ENCODE data around the gene CTAG1B. TPM values are rescaled to one million over a fixed set of nuclear protein-coding genes. Genes with fewer than 3 reads are reported as not detected.
"Not testable (repeated sequence)": the region's sequence is repeated elsewhere in the genome, so short reads cannot be mapped to it uniquely, and the experiment has no call there.

CTAG1B gene
- total RNA-seq (2021) (not detected in 2 replicates), Bru-seq, nascent RNA (not detected), BruChase-seq, experiment 1, labeled RNA remaining after a 2-hour chase (not detected), BruChase-seq, experiment 2, labeled RNA remaining after a 6-hour chase (not detected)
- long read RNA-seq = 0 reads

DNA sequence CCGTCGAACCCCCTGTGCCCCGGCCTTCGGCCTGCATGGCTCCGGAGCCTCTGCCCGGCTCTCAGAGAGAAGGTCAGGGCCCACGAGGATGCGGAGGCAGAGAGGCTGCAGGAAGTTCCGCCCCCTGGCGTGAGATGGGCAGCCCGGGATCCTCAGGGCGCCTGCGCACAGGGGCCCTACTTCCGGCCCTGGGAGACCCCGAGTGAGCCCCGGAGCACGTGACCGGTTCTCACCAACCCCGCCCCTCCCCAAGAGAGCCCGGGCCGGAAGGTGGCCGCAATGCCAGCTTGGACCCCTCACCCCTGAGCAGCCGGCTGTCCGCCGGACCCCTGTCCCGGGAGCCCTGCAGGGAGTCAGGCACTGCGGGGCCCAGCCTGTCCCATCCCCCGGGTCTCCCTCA lies at the start of gene CTAG1B:
TSS of gene CTAG1B (minus strand) at position 101 of the 400 bp plus-strand sequence. CDS start at position 37, 64 bp downstream.
- H3K4me1 ChIP-seq (ENCODE audit: insufficient read depth, low read length, poor library complexity, severe bottlenecking); H3K4me3 ChIP-seq (ENCODE audit: low read depth, low read length, poor library complexity, severe bottlenecking); H3K27ac ChIP-seq (ENCODE audit: low read depth, low read length, poor library complexity, severe bottlenecking); H3K27me3 ChIP-seq (replicated peaks; ENCODE audit: insufficient read depth, low read depth, low read length, poor library complexity); H3K36me3 ChIP-seq (ENCODE audit: insufficient read depth, low read length, poor library complexity, severe bottlenecking); CTCF ChIA-PET; DNase-seq (ENCODE audit: low spot score); POLR2A ChIA-PET (ENCODE audit: low non-redundant PET); BruUV-seq (replicated peaks); H3K9me3 ChIP-seq (ENCODE audit: low read depth, low read length, poor library complexity, severe bottlenecking): not testable (repeated sequence)
- intact Hi-C loops (cut with micrococcal nuclease; ENCODE audit: unreplicated experiment) = loop anchor here (10.0 kb wide), 1 partner anchor 106 kb away; no protein-coding TSS in a partner anchor

DNA sequence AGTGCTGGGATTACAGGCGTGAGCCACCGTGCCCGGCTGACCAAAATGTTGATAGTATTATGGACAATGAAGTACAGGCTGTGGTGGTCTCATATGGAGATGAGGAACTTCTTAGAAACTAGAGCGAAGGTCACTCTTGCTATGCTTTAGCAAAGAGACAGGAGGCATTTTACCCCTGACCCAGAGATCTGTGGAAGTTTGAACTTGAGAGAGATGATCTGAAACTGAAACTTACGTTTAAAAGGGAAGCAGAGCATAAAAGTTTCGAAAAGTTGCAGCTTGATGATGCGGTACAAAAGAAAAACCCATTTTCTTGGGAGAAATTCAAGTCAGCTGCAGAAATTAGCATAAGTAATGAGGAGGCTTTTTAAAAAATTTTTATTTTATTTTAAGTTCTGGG lies 42.8 kb upstream of the CTAG1B start:
- H3K36me3 ChIP-seq (ENCODE audit: insufficient read depth, low read length, poor library complexity, severe bottlenecking) = no peaks in the 10 kb centered on the region
- no TSS peak for BruUV-seq (replicated peaks)
- intact Hi-C loops (cut with micrococcal nuclease; ENCODE audit: unreplicated experiment) = no loop called here
- CTCF ChIA-PET = no interaction called here
- H3K9me3 ChIP-seq (ENCODE audit: low read depth, low read length, poor library complexity, severe bottlenecking) = no peaks in the 10 kb centered on the region
- H3K4me3 ChIP-seq (ENCODE audit: low read depth, low read length, poor library complexity, severe bottlenecking) = no peak overlapping the region
- DNase-seq (ENCODE audit: low spot score) = no peak
- H3K4me1 ChIP-seq (ENCODE audit: insufficient read depth, low read length, poor library complexity, severe bottlenecking) = no peaks in the 10 kb centered on the region
- POLR2A ChIA-PET (ENCODE audit: low non-redundant PET) = no interaction called here
- TF ChIP-seq, protein P1, sequence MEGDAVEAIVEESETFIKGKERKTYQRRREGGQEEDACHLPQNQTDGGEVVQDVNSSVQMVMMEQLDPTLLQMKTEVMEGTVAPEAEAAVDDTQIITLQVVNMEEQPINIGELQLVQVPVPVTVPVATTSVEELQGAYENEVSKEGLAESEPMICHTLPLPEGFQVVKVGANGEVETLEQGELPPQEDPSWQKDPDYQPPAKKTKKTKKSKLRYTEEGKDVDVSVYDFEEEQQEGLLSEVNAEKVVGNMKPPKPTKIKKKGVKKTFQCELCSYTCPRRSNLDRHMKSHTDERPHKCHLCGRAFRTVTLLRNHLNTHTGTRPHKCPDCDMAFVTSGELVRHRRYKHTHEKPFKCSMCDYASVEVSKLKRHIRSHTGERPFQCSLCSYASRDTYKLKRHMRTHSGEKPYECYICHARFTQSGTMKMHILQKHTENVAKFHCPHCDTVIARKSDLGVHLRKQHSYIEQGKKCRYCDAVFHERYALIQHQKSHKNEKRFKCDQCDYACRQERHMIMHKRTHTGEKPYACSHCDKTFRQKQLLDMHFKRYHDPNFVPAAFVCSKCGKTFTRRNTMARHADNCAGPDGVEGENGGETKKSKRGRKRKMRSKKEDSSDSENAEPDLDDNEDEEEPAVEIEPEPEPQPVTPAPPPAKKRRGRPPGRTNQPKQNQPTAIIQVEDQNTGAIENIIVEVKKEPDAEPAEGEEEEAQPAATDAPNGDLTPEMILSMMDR (conservative IDR thresholded peaks at IDR 0.05; ENCODE audit: low read depth, low read length) = no peak
- TF ChIP-seq EZH2 (IDR thresholded peaks at IDR 0.05; ENCODE audit: borderline replicate concordance, low read depth, low read length, poor library complexity, severe bottlenecking) = no peak
- no peak overlapping the region for H3K27ac ChIP-seq (ENCODE audit: low read depth, low read length, poor library complexity, severe bottlenecking)
- H3K27me3 ChIP-seq (replicated peaks; ENCODE audit: insufficient read depth, low read depth, low read length, poor library complexity) = no peaks in the 10 kb centered on the region

DNA sequence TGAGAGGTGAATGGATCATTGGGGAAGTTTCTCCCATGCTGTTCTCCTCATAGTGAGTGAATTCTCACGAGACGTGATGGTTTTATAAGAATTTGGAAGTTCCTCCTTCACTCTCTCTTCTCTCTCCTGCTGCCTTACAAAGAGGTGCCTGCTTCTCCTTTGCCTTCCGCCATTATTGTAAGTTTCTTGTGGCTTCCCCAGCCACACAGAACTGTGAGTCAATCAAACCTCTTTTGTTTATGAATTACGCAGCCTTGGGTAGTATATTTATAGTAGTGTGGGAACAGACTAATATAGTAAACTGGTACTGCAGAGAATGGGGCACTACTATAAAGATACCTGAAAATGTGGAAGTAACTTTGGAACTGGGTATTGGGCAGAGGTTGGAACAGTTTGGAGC lies 42.1 kb upstream of the CTAG1B start:
- Histone ChIP-seq H3K27me3 (replicated peaks; ENCODE audit: insufficient read depth, low read depth, low read length, poor library complexity) (no peaks in the 10 kb centered on the region), H3K36me3 (ENCODE audit: insufficient read depth, low read length, poor library complexity, severe bottlenecking) (no peaks in the 10 kb centered on the region), H3K4me1 (ENCODE audit: insufficient read depth, low read length, poor library complexity, severe bottlenecking) (no peaks in the 10 kb centered on the region), H3K9me3 (ENCODE audit: low read depth, low read length, poor library complexity, severe bottlenecking) (no peaks in the 10 kb centered on the region), H3K27ac (ENCODE audit: low read depth, low read length, poor library complexity, severe bottlenecking) (no peak overlapping the region), H3K4me3 (ENCODE audit: low read depth, low read length, poor library complexity, severe bottlenecking) (no peak overlapping the region)
- ChIA-PET CTCF (no interaction called here), POLR2A (ENCODE audit: low non-redundant PET) (no interaction called here)
- BruUV-seq (replicated peaks) = no TSS peak
- intact Hi-C loops (cut with micrococcal nuclease; ENCODE audit: unreplicated experiment) = no loop called here
- TF ChIP-seq, protein P1 (conservative IDR thresholded peaks at IDR 0.05; ENCODE audit: low read depth, low read length) = no peak
- DNase-seq (ENCODE audit: low spot score) = no peak

DNA sequence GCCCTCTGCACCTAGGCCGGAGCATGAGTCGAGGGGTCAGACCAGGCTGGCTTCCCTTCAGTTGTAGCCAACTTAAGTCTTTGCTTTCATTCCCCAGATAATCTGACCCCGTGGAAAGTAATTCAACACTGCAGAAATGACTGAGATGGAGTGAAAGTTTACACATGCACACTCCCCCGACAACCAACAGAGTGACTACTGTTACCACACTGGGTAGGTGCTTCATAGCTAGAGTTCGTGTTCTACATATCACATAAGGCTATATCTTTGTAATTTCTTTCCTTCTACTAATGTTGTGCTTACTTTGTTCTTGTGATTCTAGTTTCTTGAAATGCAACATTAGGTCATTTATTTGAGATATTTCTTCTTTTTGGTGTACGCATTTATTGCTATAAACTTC lies 41.5 kb upstream of the CTAG1B start:
- no peak for DNase-seq (ENCODE audit: low spot score)
- Histone ChIP-seq H3K27ac (ENCODE audit: low read depth, low read length, poor library complexity, severe bottlenecking) (no peak overlapping the region), H3K9me3 (ENCODE audit: low read depth, low read length, poor library complexity, severe bottlenecking) (no peaks in the 10 kb centered on the region), H3K4me3 (ENCODE audit: low read depth, low read length, poor library complexity, severe bottlenecking) (no peak overlapping the region), H3K27me3 (replicated peaks; ENCODE audit: insufficient read depth, low read depth, low read length, poor library complexity) (no peaks in the 10 kb centered on the region), H3K4me1 (ENCODE audit: insufficient read depth, low read length, poor library complexity, severe bottlenecking) (no peaks in the 10 kb centered on the region), H3K36me3 (ENCODE audit: insufficient read depth, low read length, poor library complexity, severe bottlenecking) (no peaks in the 10 kb centered on the region)
- TF ChIP-seq, protein P1 (conservative IDR thresholded peaks at IDR 0.05; ENCODE audit: low read depth, low read length) = no peak
- no peak for TF ChIP-seq EZH2 (IDR thresholded peaks at IDR 0.05; ENCODE audit: borderline replicate concordance, low read depth, low read length, poor library complexity, severe bottlenecking)
- CTCF ChIA-PET = no interaction called here
- intact Hi-C loops (cut with micrococcal nuclease; ENCODE audit: unreplicated experiment) = no loop called here
- POLR2A ChIA-PET (ENCODE audit: low non-redundant PET) = no interaction called here
- BruUV-seq (replicated peaks) = no TSS peak

Measured in A673 (cell line).